K562 (cell line): ENCODE measurements around the gene VRK2. TPM values are rescaled to one million over a fixed set of nuclear protein-coding genes. Genes with fewer than 3 reads are reported as not detected.

Source experiments
- ARID1B ChIP-seq: fragments of 450-650 bp; IDR thresholded peaks from 2 replicates; pipeline ENCODE4 v1.6.1; 2016; ENCODE audit warnings: antibody characterized with exemption, mild to moderate bottlenecking, inconsistent platforms
- ASH1L ChIP-seq: fragments of 450-650 bp; IDR thresholded peaks from 2 replicates; pipeline ENCODE4 v1.6.1; 2018; ENCODE audit warnings: borderline replicate concordance, mild to moderate bottlenecking, low read depth; ENCODE audit not compliant: partially characterized antibody
- ATF3 ChIP-seq, 2 experiments: fragments of 450-650 bp in 1 of 2; sonication (generic) in 1 of 2; formaldehyde crosslinking in 1 of 2; IDR thresholded peaks in 1 of 2; conservative IDR thresholded peaks in 1 of 2; 2 replicates each; pipeline versions ENCODE4 v1.6.1 to v1.8.1; 2016 to 2023; ENCODE audit warnings: mild to moderate bottlenecking in 2 of 2, moderate library complexity in 2 of 2, inconsistent platforms in 1 of 2, missing genetic modification reagents in 1 of 2
- CEBPG ChIP-seq, 3 experiments: fragments of 200-800 bp in 1 of 3; sonication (Bioruptor generic) in 1 of 3; sonication (generic) in 1 of 3; formaldehyde crosslinking in 1 of 3; IDR thresholded peaks in 2 of 3; conservative IDR thresholded peaks in 1 of 3; 2 replicates each; pipeline versions ENCODE4 v1.6.1 to v1.8.0; 2016 to 2022; ENCODE audit warnings: missing compliant biosample characterization in 2 of 3, missing genetic modification characterization in 2 of 3, mild to moderate bottlenecking in 1 of 3, missing genetic modification reagents in 1 of 3
- EP400 ChIP-seq: fragments of 450-650 bp; IDR thresholded peaks from 2 replicates; pipeline ENCODE4 v1.6.1; 2017; ENCODE audit warnings: antibody characterized with exemption, mild to moderate bottlenecking, moderate library complexity
- ETS1 ChIP-seq: conservative IDR thresholded peaks from 2 replicates; pipeline ENCODE4 v1.6.1; 2011; ENCODE audit warnings: low read depth, mild to moderate bottlenecking, low read length; ENCODE audit not compliant: control insufficient read depth
- FOS ChIP-seq: IDR thresholded peaks from 3 replicates; pipeline ENCODE4 v1.6.1; 2011; ENCODE audit not compliant: insufficient read length; ENCODE audit errors: extremely low read depth
- HSF4 ChIP-seq: fragments of 250-450 bp; sonication (Bioruptor Pico); IDR thresholded peaks from 2 replicates; pipeline ENCODE4 v2.1.2; 2022; ENCODE audit warnings: mild to moderate bottlenecking, moderate library complexity, borderline replicate concordance
- KLF1 ChIP-seq: fragments of 450-650 bp; IDR thresholded peaks from 2 replicates; pipeline ENCODE4 v1.6.1; 2016; ENCODE audit warnings: missing genetic modification characterization, missing compliant biosample characterization
- MYNN ChIP-seq, 2 experiments: sonication (generic); formaldehyde crosslinking in 1 of 2; IDR thresholded peaks; 2 replicates each; pipeline versions ENCODE4 v1.5.0 to v1.6.1; 2016 to 2020; ENCODE audit warnings: antibody characterized with exemption in 1 of 2, missing genetic modification reagents in 1 of 2
- NFATC3 ChIP-seq: fragments of 450-650 bp; IDR thresholded peaks from 2 replicates; pipeline ENCODE4 v1.6.1; 2017; ENCODE audit warnings: mild to moderate bottlenecking
- NONO ChIP-seq, 2 experiments: fragments of 200-400 bp in 1 of 2; fragments of 450-650 bp in 1 of 2; formaldehyde crosslinking in 1 of 2; IDR thresholded peaks; 2 replicates each; pipeline ENCODE4 v1.6.1; 2017; ENCODE audit warnings: low read depth in 2 of 2, mild to moderate bottlenecking in 2 of 2, moderate library complexity in 2 of 2, low read length in 1 of 2
- PTBP1 ChIP-seq: fragments of 200-400 bp; formaldehyde crosslinking; IDR thresholded peaks from 2 replicates; pipeline ENCODE4 v1.6.1; 2017; ENCODE audit warnings: low read depth, low read length
- SMARCA4 ChIP-seq: fragments of 450-650 bp; IDR thresholded peaks from 2 replicates; pipeline ENCODE4 v1.6.1; 2016
- SRSF1 ChIP-seq: fragments of 200-400 bp; formaldehyde crosslinking; IDR thresholded peaks from 2 replicates; pipeline ENCODE4 v1.6.1; 2017; ENCODE audit warnings: mild to moderate bottlenecking, low read depth, low read length, moderate library complexity
- TEAD4 ChIP-seq, 2 experiments: sonication (generic) in 1 of 2; formaldehyde crosslinking in 1 of 2; IDR thresholded peaks; 2 replicates each; pipeline versions ENCODE4 v1.6.1 to v1.8.0; 2012 to 2022; ENCODE audit warnings: borderline replicate concordance in 1 of 2, inconsistent platforms in 1 of 2, low read length in 1 of 2, mild to moderate bottlenecking in 1 of 2, missing genetic modification reagents in 1 of 2
- ZMIZ1 ChIP-seq, 2 experiments: fragments of 150-350 bp in 1 of 2; IDR thresholded peaks; 2 replicates each; pipeline ENCODE4 v1.6.1; 2012 to 2016; ENCODE audit warnings: low read depth in 2 of 2, low read length in 2 of 2, mild to moderate bottlenecking in 1 of 2, moderate library complexity in 1 of 2
- ZNF217 ChIP-seq: sonication (generic); formaldehyde crosslinking; IDR thresholded peaks from 2 replicates; pipeline ENCODE4 v1.8.0; 2022; ENCODE audit warnings: mild to moderate bottlenecking, missing genetic modification reagents
- ZNF23 ChIP-seq: fragments of 250-450 bp; sonication (Bioruptor Pico); IDR thresholded peaks from 2 replicates; pipeline ENCODE4 v1.4.0; 2020; ENCODE audit warnings: mild to moderate bottlenecking
- ZNF668 ChIP-seq: fragments of 250-450 bp; sonication (Bioruptor Pico); IDR thresholded peaks from 2 replicates; pipeline ENCODE4 v1.8.0; 2022; ENCODE audit warnings: mild to moderate bottlenecking, inconsistent platforms
- ZNF77 ChIP-seq: fragments of 250-450 bp; sonication (Bioruptor Pico); IDR thresholded peaks from 2 replicates; pipeline ENCODE4 v1.5.0; 2020
- polyA plus RNA-seq, 8 experiments: library from polyadenylated mRNA; depleted of rRNA in 4 of 8; stranded (reverse) in 5 of 8; unstranded in 3 of 8; fragments of >200 nt; fragmentation: Nextera tagmentation in 2 of 8; fragmentation: Illumina TruSeq in 1 of 8; extraction: Ambion mirVana in 2 of 8; extraction: Trizol in 1 of 8; gene quantifications; 2 replicates each; pipeline versions ENCODE4 v1.2.1 to v1.2.3, GENCODE V29; 2011 to 2014; ENCODE audit warnings: inconsistent platforms in 1 of 8, missing spikeins in 1 of 8
- total RNA-seq, 7 experiments: library from RNA; depleted of rRNA in 6 of 7; stranded (reverse); fragments of >200 nt in 6 of 7; fragmentation: Illumina TruSeq in 2 of 7; extraction: Trizol in 2 of 7; gene quantifications; 2 replicates each; pipeline versions ENCODE4 v1.2.1 to v1.2.3, GENCODE V29; 2011 to 2021; ENCODE audit warnings: low replicate concordance in 1 of 7
- TF ChIP-seq, protein P1 (sequence below): fragments of 250-450 bp; sonication (Bioruptor Pico); IDR thresholded peaks from 2 replicates; pipeline ENCODE4 v1.4.0; 2020

VRK2 gene
- total and polyA plus RNA-seq, 9 of the 15 experiments (the other 6 are each of a cell fraction or from before 2014, with no cell fraction given), result 22.6 to 49.2 (median 36.2) TPM

DNA sequence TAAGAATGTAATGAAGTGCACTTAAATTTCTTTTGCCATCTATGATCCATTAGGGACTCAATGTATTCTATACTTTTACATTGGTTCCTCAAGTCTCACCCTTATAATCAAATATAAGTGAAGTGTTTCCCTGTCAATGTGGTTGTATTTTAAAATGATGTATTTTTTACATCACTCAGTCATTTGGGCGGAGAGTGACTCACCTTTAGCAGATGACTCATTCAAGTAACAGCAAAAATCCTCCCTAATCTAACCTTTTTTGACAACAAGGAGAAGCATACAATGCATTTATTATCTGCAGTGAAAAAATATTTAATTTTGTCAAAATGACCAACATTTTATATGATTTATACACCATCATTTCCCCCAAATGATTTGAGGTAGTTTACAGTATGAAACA lies 100.1 kb downstream of the VRK2 start (continued):
- TF ChIP-seq ETS1 (no peak), SMARCA4 (0 out of 2 replicates have a peak, but pooled peaks have one; percentile 33), ZMIZ1 (IDR thresholded peaks at IDR 0.05; ENCODE audit: low read depth in 2 of 2, low read length in 2 of 2) (no peak), ZNF668 (CRISPR knock-in tag) (no peak), NFATC3 (no peak), ZNF217 (no peak), MYNN (IDR thresholded peaks at IDR 0.05) (no peak), MYNN (CRISPR knock-in tag; IDR thresholded peaks at IDR 0.05) (no peak), KLF1 (tag) (peak; percentile 85), NONO (IDR thresholded peaks at IDR 0.05; ENCODE audit: low read depth in 2 of 2, low read length in 1 of 2) (no peak), EP400 (no peak), HSF4 (CRISPR knock-in tag) (no peak), CEBPG (CRISPR knock-in tag; IDR thresholded peaks at IDR 0.05) (no peak), CEBPG (tag; conservative IDR thresholded peaks at IDR 0.05 in 1 of 2, IDR thresholded peaks at IDR 0.05 in 1 of 2) (no peak), TEAD4 (IDR thresholded peaks at IDR 0.05; ENCODE audit: low read length) (no peak), TEAD4 (CRISPR knock-in tag; IDR thresholded peaks at IDR 0.05; ENCODE audit: borderline replicate concordance) (no peak), ATF3 (IDR thresholded peaks at IDR 0.05) (peak; percentile 88), ATF3 (CRISPR knock-in tag; conservative IDR thresholded peaks at IDR 0.05) (no peak), FOS (peak; percentile 17), ZNF77 (CRISPR knock-in tag) (no peak), ASH1L (no peak), ARID1B (peak; percentile 43; the same call in 1 of the 2 replicates), PTBP1 (no peak), SRSF1 (no peak), ZNF23 (CRISPR knock-in tag) (no peak)
- TF ChIP-seq, protein P1, sequence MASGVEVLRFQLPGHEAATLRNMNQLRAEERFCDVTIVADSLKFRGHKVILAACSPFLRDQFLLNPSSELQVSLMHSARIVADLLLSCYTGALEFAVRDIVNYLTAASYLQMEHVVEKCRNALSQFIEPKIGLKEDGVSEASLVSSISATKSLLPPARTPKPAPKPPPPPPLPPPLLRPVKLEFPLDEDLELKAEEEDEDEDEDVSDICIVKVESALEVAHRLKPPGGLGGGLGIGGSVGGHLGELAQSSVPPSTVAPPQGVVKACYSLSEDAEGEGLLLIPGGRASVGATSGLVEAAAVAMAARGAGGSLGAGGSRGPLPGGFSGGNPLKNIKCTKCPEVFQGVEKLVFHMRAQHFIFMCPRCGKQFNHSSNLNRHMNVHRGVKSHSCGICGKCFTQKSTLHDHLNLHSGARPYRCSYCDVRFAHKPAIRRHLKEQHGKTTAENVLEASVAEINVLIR (CRISPR knock-in tag), result no peak
